B cell (primary cell): ENCODE data around the gene SLC48A1. TPM values are rescaled to one million over a fixed set of nuclear protein-coding genes. Genes with fewer than 3 reads are reported as not detected.

Source experiments
- ATAC-seq: fragments of 200-7000 bp; cut with Tn5 transposase; one replicate; pipeline ENCODE4 v1.10.0; 2021; ENCODE audit warnings: low read depth, mild to moderate bottlenecking, moderate number of reproducible peaks, moderate library complexity
- CTCF ChIA-PET: fragments of 350-600 bp; sonication (Branson Sonifier 250); formaldehyde crosslinking; loops from one replicate; lab custom pipeline; 2021; ENCODE audit warnings: antibody characterized with exemption, inconsistent platforms; lab: Charles Lee
- POLR2A ChIA-PET: fragments of 350-600 bp; sonication (Branson Sonifier 250); formaldehyde crosslinking; loops from one replicate; lab custom pipeline; 2021; ENCODE audit warnings: antibody characterized with exemption; lab: Charles Lee
- DNase-seq: peaks from one replicate; pipeline ENCODE4 v3.0.0; 2013
- H2AFZ ChIP-seq: 2 replicates; pipeline ENCODE4 v1.6.1; 2012; ENCODE audit warnings: mild to moderate bottlenecking, low read depth, low read length; ENCODE audit not compliant: insufficient read depth, poor library complexity, severe bottlenecking
- H3K27ac ChIP-seq, 2 donors: 1 replicate in 1 of 2; 2 replicates in 1 of 2; pipeline ENCODE4 v1.5.1; 2012 to 2013; ENCODE audit warnings: low read length in 2 of 2, mild to moderate bottlenecking in 2 of 2, moderate library complexity in 1 of 2
- H3K27me3 ChIP-seq, 4 experiments: fragments of 200-600 bp in 1 of 4; sonication (generic) in 1 of 4; replicated peaks in 1 of 4; 1 replicate in 2 of 4; 2 replicates in 2 of 4; pipeline versions ENCODE4 v1.6.1 to v1.7.0; 2013 to 2016; ENCODE audit warnings: low read length in 3 of 4, mild to moderate bottlenecking in 2 of 4, mixed read lengths in 1 of 4, moderate library complexity in 1 of 4; ENCODE audit not compliant: insufficient read depth in 4 of 4, control insufficient read depth in 3 of 4; ENCODE audit errors: control extremely low read depth in 1 of 4
- H3K36me3 ChIP-seq, 2 experiments: replicated peaks in 1 of 2; 1 replicate in 1 of 2; 2 replicates in 1 of 2; pipeline versions ENCODE4 v1.6.1 to v1.7.1; 2013; ENCODE audit warnings: low read length in 1 of 2; ENCODE audit not compliant: insufficient read depth in 2 of 2, control insufficient read depth in 1 of 2; ENCODE audit errors: control extremely low read depth in 1 of 2, extremely low read depth in 1 of 2
- H3K4me1 ChIP-seq, 2 donors: fragments of 200-600 bp in 1 of 2; sonication (generic) in 1 of 2; 1 replicate in 1 of 2; 2 replicates in 1 of 2; pipeline versions ENCODE4 v1.5.1 to v1.6.1; 2013 to 2017; ENCODE audit warnings: low read length in 2 of 2; ENCODE audit not compliant: control insufficient read depth in 2 of 2, insufficient read depth in 2 of 2
- H3K4me2 ChIP-seq: replicated peaks from 2 replicates; pipeline ENCODE3; 2012; ENCODE audit warnings: mild to moderate bottlenecking, low read depth, low read length; ENCODE audit not compliant: poor library complexity, severe bottlenecking
- H3K4me3 ChIP-seq, 5 experiments: fragments of 200-600 bp in 1 of 5; sonication (generic) in 1 of 5; 1 replicate in 3 of 5; 2 replicates in 2 of 5; pipeline versions ENCODE4 v1.5.1 to v1.7.0; 2011 to 2016; ENCODE audit warnings: low read length in 4 of 5, mild to moderate bottlenecking in 4 of 5, low read depth in 2 of 5, control low read depth in 1 of 5, moderate library complexity in 1 of 5; ENCODE audit not compliant: insufficient read depth in 1 of 5; ENCODE audit errors: control extremely low read depth in 1 of 5, extremely low read depth in 1 of 5
- H3K79me2 ChIP-seq: fragments of 200-600 bp; sonication (generic); one replicate; pipeline ENCODE4 v1.6.0; 2016; ENCODE audit warnings: low read length; ENCODE audit not compliant: control insufficient read depth, insufficient read depth
- H3K9ac ChIP-seq: fragments of 200-600 bp; sonication (generic); 2 replicates; pipeline ENCODE4 v1.6.1; 2017; ENCODE audit warnings: mild to moderate bottlenecking, low read length, moderate library complexity
- H3K9me3 ChIP-seq, 3 donors: one replicate each; pipeline versions ENCODE4 v1.6.1 to v1.7.1; 2013; ENCODE audit warnings: low read length in 2 of 3; ENCODE audit not compliant: control insufficient read depth in 2 of 3, insufficient read depth in 1 of 3; ENCODE audit errors: control extremely low read depth in 1 of 3
- H4K20me1 ChIP-seq: 2 replicates; pipeline ENCODE4 v1.6.0; 2012; ENCODE audit warnings: mild to moderate bottlenecking, low read length; ENCODE audit not compliant: insufficient read depth, control insufficient read depth, poor library complexity, severe bottlenecking
- H3K27ac Mint-ChIP-seq: one replicate; pipeline ENCODE4 v1.8.0; 2021; ENCODE audit warnings: mixed read lengths
- H3K27me3 Mint-ChIP-seq: one replicate; pipeline ENCODE4 v1.8.0; 2021; ENCODE audit warnings: mixed read lengths
- H3K4me1 Mint-ChIP-seq: one replicate; pipeline ENCODE4 v1.8.0; 2021; ENCODE audit warnings: mixed read lengths
- H3K4me3 Mint-ChIP-seq: one replicate; pipeline ENCODE4 v1.8.0; 2021; ENCODE audit warnings: mixed read lengths
- H3K9me3 Mint-ChIP-seq: one replicate; pipeline ENCODE4 v1.8.0; 2022; ENCODE audit warnings: mixed read lengths; ENCODE audit not compliant: insufficient read depth
- CTCF ChIP-seq: fragments of 200-600 bp; IDR thresholded peaks from one replicate; pipeline ENCODE4 v1.8.0; 2022; ENCODE audit warnings: antibody characterized with exemption, mild to moderate bottlenecking
- EZH2 ChIP-seq: IDR thresholded peaks from 2 replicates; pipeline ENCODE4 v1.6.1; 2012; ENCODE audit warnings: borderline replicate concordance, low read depth, mild to moderate bottlenecking, moderate library complexity, low read length; ENCODE audit not compliant: insufficient read depth, poor library complexity, severe bottlenecking
- WGBS: methylation state at CpG from one replicate; pipeline ENCODE4 v1.1.5; 2013; ENCODE audit warnings: missing lambda C conversion rate; ENCODE audit not compliant: insufficient coverage; 5-methylcytosine and 5-hydroxymethylcytosine counted together
- intact Hi-C: fragments of 100-400 bp; cut with micrococcal nuclease; formaldehyde crosslinking; loops from one replicate; pipeline ENCODE4 v1.10.0; 2022
- polyA plus RNA-seq: library from polyadenylated mRNA; depleted of rRNA; stranded (reverse); fragments of >200 nt; gene quantifications from 2 replicates; pipeline ENCODE4 v1.2.3, GENCODE V29; 2012
- total RNA-seq, 2 donors: library from RNA; stranded (reverse); fragments of 120-200 nt in 1 of 2; gene quantifications; 1 replicate in 1 of 2; 2 replicates in 1 of 2; pipeline versions ENCODE4 v1.2.3 to v1.2.4, GENCODE V29; 2013 to 2022

Gene SLC48A1
- total and polyA plus RNA-seq, 2 donors (not counting 1 experiment from before 2014, with no cell fraction given) = 8.0 to 20.0 TPM

- no peak for DNase-seq
Observed at GRCh38 chr12:47791351-47791746, 18.3 kb downstream of the SLC48A1 start.

GRCh38 chr12:47791874-47792273 lies 18.8 kb downstream of the SLC48A1 start:
- no peaks in the 10 kb centered on the region for H3K27me3 ChIP-seq
- ATAC-seq = no peak
- no peak overlapping the region for H3K4me3 ChIP-seq
- intact Hi-C loops = no loop called here
- H3K27ac ChIP-seq = no peak overlapping the region
- H3K27ac Mint-ChIP-seq = no peak overlapping the region
- no peaks in the 10 kb centered on the region for H3K79me2 ChIP-seq
- 95% methylated on average over 16 of the region's 16 CpGs for WGBS
- no peak for TF ChIP-seq CTCF
- H3K4me1 ChIP-seq = no peaks in the 10 kb centered on the region
- ChIA-PET POLR2A (no interaction called here), CTCF (interaction anchor here (1.0 to 38.8 kb wide), 5 partner anchors 13 to 49 kb away, joined by 3 to 1203 read pairs (median 8); no protein-coding TSS in a partner anchor)
- H3K4me1 Mint-ChIP-seq = no peaks in the 10 kb centered on the region
- H3K27me3 Mint-ChIP-seq = no peaks in the 10 kb centered on the region
- no peak for DNase-seq
- no peak overlapping the region for H3K9ac ChIP-seq
- H3K36me3 ChIP-seq = peaks cover under 1 to 94% of the 10 kb centered on the region in 2 experiments
- H4K20me1 ChIP-seq = peaks cover 17% of the 10 kb centered on the region
- H3K4me2 ChIP-seq = no peak overlapping the region
- no peak overlapping the region for H2AFZ ChIP-seq
- H3K9me3 Mint-ChIP-seq = no peaks in the 10 kb centered on the region
- H3K4me3 Mint-ChIP-seq = no peak overlapping the region
- no peaks in the 10 kb centered on the region for H3K9me3 ChIP-seq

More at GRCh38 chr12:47791351-47791746, 18.3 kb downstream of the SLC48A1 start:
- no peak overlapping the region for H3K27ac Mint-ChIP-seq
- Histone ChIP-seq H3K9me3 (no peaks in the 10 kb centered on the region), H3K27me3 (no peaks in the 10 kb centered on the region), H3K79me2 (no peaks in the 10 kb centered on the region), H3K4me2 (no peak overlapping the region), H3K27ac (no peak overlapping the region), H3K4me3 (no peak overlapping the region), H3K9ac (no peak overlapping the region), H4K20me1 (peaks cover 17% of the 10 kb centered on the region), H2AFZ (no peak overlapping the region), H3K36me3 (peaks cover 2 to 94% of the 10 kb centered on the region in 2 experiments), H3K4me1 (no peaks in the 10 kb centered on the region)
- intact Hi-C loops = no loop called here
- no peaks in the 10 kb centered on the region for H3K4me1 Mint-ChIP-seq
- POLR2A ChIA-PET = no interaction called here
- no peaks in the 10 kb centered on the region for H3K27me3 Mint-ChIP-seq
- 100% methylated on average over 14 of the region's 14 CpGs for WGBS
- no peaks in the 10 kb centered on the region for H3K9me3 Mint-ChIP-seq
- no peak for TF ChIP-seq EZH2
- no peak for TF ChIP-seq CTCF
- H3K4me3 Mint-ChIP-seq = no peak overlapping the region
- no peak for ATAC-seq
- CTCF ChIA-PET = interaction anchor here (1.8 to 38.8 kb wide), 5 partner anchors 10 to 50 kb away, joined by 4 to 1203 read pairs (median 8); no protein-coding TSS in a partner anchor
